OCI-LY7 (cell line): ENCODE data around the gene NAPSA.

Source experiments
- EZH2phosphoT487 ChIP-seq: fragments of 200-600 bp; sonication (generic); IDR thresholded peaks from 2 replicates; pipeline ENCODE4 v1.6.1; 2018; ENCODE audit warnings: low read depth, borderline replicate concordance, mild to moderate bottlenecking, mixed run types, antibody characterized with exemption, low read length, moderate library complexity, mixed read lengths
- TF ChIP-seq, protein P1 (sequence below): fragments of 200-600 bp; sonication (generic); conservative IDR thresholded peaks from 2 replicates; pipeline ENCODE4 v1.5.1; 2014; ENCODE audit warnings: mild to moderate bottlenecking, antibody characterized with exemption, low read length, moderate library complexity, mixed read lengths

DNA sequence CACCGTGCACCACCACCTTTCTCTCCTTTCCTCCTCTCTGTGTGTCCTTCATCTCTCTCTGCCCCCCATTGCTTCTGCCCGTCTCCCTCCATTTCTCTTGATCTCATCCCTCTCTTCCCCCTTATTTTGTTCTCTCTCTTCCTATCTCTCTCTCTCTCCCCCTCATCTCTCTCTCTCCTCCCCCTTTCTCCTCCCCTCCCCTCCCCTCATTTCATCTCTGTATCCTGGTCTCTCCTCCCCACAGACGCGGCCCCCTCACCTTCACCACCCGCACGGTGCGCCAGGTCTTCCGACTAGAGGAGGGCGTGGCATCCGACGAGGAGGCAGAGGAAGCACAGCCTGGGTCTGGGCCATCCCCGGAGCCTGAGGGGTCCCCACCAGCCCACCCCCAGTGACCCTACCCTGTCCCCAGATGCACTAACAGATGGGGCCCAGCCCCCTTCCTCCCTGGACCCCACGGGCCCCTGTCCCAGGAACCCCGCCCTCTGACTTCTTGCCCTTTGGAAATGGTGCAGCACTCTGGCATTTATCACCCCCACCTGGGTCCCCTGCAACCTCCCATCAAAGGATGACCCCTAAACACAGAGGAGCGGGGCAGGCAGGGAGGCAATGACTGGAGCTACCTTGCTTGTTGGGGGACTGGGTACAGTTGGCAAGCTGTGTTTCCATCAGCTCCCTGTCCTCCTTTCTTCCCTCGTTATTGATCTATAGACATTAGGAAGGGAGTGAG, 55.9 kb downstream of the NAPSA start:
- TF ChIP-seq, protein P1, sequence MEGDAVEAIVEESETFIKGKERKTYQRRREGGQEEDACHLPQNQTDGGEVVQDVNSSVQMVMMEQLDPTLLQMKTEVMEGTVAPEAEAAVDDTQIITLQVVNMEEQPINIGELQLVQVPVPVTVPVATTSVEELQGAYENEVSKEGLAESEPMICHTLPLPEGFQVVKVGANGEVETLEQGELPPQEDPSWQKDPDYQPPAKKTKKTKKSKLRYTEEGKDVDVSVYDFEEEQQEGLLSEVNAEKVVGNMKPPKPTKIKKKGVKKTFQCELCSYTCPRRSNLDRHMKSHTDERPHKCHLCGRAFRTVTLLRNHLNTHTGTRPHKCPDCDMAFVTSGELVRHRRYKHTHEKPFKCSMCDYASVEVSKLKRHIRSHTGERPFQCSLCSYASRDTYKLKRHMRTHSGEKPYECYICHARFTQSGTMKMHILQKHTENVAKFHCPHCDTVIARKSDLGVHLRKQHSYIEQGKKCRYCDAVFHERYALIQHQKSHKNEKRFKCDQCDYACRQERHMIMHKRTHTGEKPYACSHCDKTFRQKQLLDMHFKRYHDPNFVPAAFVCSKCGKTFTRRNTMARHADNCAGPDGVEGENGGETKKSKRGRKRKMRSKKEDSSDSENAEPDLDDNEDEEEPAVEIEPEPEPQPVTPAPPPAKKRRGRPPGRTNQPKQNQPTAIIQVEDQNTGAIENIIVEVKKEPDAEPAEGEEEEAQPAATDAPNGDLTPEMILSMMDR = no peak
- no peak for TF ChIP-seq EZH2phosphoT487
